Heart right ventricle (tissue), 16 donors: ENCODE data around the gene BCDIN3D. TPM values are rescaled to one million over a fixed set of nuclear protein-coding genes. Genes with fewer than 3 reads are reported as not detected.

Experiments
- ATAC-seq, 8 donors: fragments of 200-7000 bp; cut with Tn5 transposase; one replicate each; pipeline ENCODE4 v1.9.1; 2020; ENCODE audit warnings: mild to moderate bottlenecking in 8 of 8, moderate library complexity in 8 of 8, moderate number of reproducible peaks in 1 of 8
- DNase-seq, 2 donors: peaks; one replicate each; pipeline ENCODE4 v3.0.0-alpha.2; 2020
- H3K27ac ChIP-seq, 10 donors: fragments of 200-600 bp; sonication (generic) in 2 of 10; one replicate each; pipeline versions ENCODE4 v1.5.0 to v1.8.0; 2020 to 2022; ENCODE audit warnings: mild to moderate bottlenecking in 3 of 10
- H3K27me3 ChIP-seq, 7 donors: fragments of 200-600 bp; one replicate each; pipeline ENCODE4 v1.8.0; 2021 to 2022; ENCODE audit warnings: mild to moderate bottlenecking in 2 of 7
- H3K36me3 ChIP-seq, 9 donors: fragments of 200-600 bp; sonication (generic) in 1 of 9; one replicate each; pipeline versions ENCODE4 v1.5.0 to v1.8.0; 2020 to 2022; ENCODE audit warnings: mild to moderate bottlenecking in 2 of 9
- H3K4me1 ChIP-seq, 9 donors: fragments of 200-600 bp; sonication (generic) in 1 of 9; one replicate each; pipeline versions ENCODE4 v1.5.0 to v1.8.0; 2020 to 2022; ENCODE audit warnings: mild to moderate bottlenecking in 4 of 9
- H3K4me3 ChIP-seq, 10 donors: fragments of 200-600 bp; sonication (generic) in 2 of 10; one replicate each; pipeline versions ENCODE4 v1.5.0 to v1.8.0; 2020 to 2022; ENCODE audit warnings: mild to moderate bottlenecking in 7 of 10, moderate library complexity in 2 of 10
- H3K9me3 ChIP-seq, 11 donors: fragments of 200-600 bp in 10 of 11; sonication (generic) in 2 of 11; one replicate each; pipeline versions ENCODE4 v1.5.0 to v1.8.0; 2013 to 2022; ENCODE audit warnings: mild to moderate bottlenecking in 2 of 11, control low read depth in 1 of 11, moderate library complexity in 1 of 11
- CTCF ChIP-seq, 9 donors: fragments of 200-600 bp; sonication (generic) in 2 of 9; IDR thresholded peaks; one replicate each; pipeline versions ENCODE4 v1.5.0 to v1.8.0; 2021 to 2022; ENCODE audit warnings: antibody characterized with exemption in 9 of 9, mild to moderate bottlenecking in 5 of 9, moderate library complexity in 1 of 9
- WGBS, 2 donors: extraction: QIAGEN DNeasy Blood & Tissue Kit; methylation state at CpG; one replicate each; pipeline ENCODE4 v1.1.7; 2013; ENCODE audit warnings: inconsistent platforms in 1 of 2; 5-methylcytosine and 5-hydroxymethylcytosine counted together
- intact Hi-C, 10 donors: fragments of 100-400 bp; cut with DNase I; formaldehyde crosslinking; loops; one replicate each; pipeline versions ENCODE4 v1.11.1 to v1.14.2; 2022
- polyA plus RNA-seq, 2 donors: library from polyadenylated mRNA; stranded (reverse); fragments of 200-250 nt; gene quantifications; one replicate each; pipeline ENCODE4 v1.2.3, GENCODE V29; 2013
- total RNA-seq, 10 donors: library from RNA; stranded (reverse); fragmentation: NEBNext Ultra II Directional in 3 of 10; extraction: Animal tissue kit (Norgen Biotek cat#: 25700) in 3 of 10; gene quantifications; one replicate each; pipeline versions ENCODE4 v1.2.1 to v1.2.4, GENCODE V29; 2021 to 2023
- donor health status: Arrhythmogenic right ventricular cardiomyopathy.
- donor health status: ischemic (EF 13 %, LVEDD 7.1; RV severe dilation, severe dysfunction).
- donor health status: healthy with polysubstance abuse.
- donor health status: DM: no; HTN: yes; CAD: no.
- donor health status: DM: no; HTN: no; CAD: no.
- donor health status: ischemic (EF 25% LVEDD 6.9; RV normal size, moderate dysfunction).
- donor health status: ischemic (EF 25% LVEDD 5.7; RV mildly dilated, moderate dysfunction).
- donor health status: healthy.
- donor health status: DM: yes; HTN: yes; CAD: no.
- donor health status: Ischemic cardiomyopathy.
- donor health status: ischemic (EF 35%, LVEDD 5.7; RV mildly dilated, moderate dysfunction).
- donor health status: nonischemic (EF 11% LVEDD 7.7; RV severe dilation, severe dysfunction).
- donor health status: DM: yes; HTN: yes; CAD: no.
- donor health status: PGD.
- donor health status: ischemic (EF 29% LVEDD 5.4; RV normal size, mild dysfunction).
- donor health status: nonischemic (EF 23%, LVEDD 6.1; RV moderate dilation, normal function).

The BCDIN3D gene
- total and polyA plus RNA-seq, 12 donors = 1.1 to 3.9 (median 2.1) TPM

- no peak for TF ChIP-seq CTCF (IDR thresholded peaks at IDR 0.05)
- 91 to 95% methylated on average over 32 of the region's 32 CpGs for WGBS, 2 donors
- H3K27me3 ChIP-seq = no peaks in the 10 kb centered on the region
- no peak for DNase-seq
- no peak overlapping the region for H3K27ac ChIP-seq
- no peak overlapping the region for H3K4me3 ChIP-seq
- H3K9me3 ChIP-seq = no peaks in the 10 kb centered on the region
- intact Hi-C loops = no loop called here
- H3K36me3 ChIP-seq = peaks cover 0 to 99% (median 52%) of the 10 kb centered on the region in 9 donors
- ATAC-seq = peak in 1 of 8 donors; percentile 5
- peaks cover 0 to 11% (median 2%) of the 10 kb centered on the region in 9 donors for H3K4me1 ChIP-seq
Observed at GRCh38 chr12:49794811-49795653, 47.9 kb downstream of the BCDIN3D start.

DNA sequence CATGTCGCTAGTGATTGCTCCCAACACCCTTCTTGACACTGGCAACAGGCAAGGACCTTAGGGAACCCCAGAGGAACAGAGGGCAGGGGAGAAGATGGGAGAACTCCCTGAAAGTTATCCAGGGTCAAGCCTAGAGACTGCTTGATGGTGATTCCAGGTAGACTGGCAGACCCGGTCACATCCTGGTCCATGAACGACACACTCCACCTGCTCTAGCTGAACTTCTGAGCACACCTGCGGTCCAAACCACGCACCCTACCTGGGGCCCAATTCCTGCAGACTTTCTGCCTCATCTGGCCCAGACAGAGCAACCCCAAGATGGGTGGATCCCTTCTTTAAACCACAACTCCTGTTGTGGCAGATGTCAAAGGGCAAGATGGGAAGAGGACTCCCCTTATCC, 48.9 kb downstream of the BCDIN3D start:
- intact Hi-C loops = no loop called here
- Histone ChIP-seq H3K27ac (no peak overlapping the region), H3K4me1 (peaks cover 0 to 11% (median 0%) of the 10 kb centered on the region in 9 donors), H3K27me3 (no peaks in the 10 kb centered on the region), H3K36me3 (peaks cover 0 to 99% (median 55%) of the 10 kb centered on the region in 9 donors), H3K4me3 (no peak overlapping the region), H3K9me3 (no peaks in the 10 kb centered on the region)
- no peak for DNase-seq
- no peak for TF ChIP-seq CTCF (IDR thresholded peaks at IDR 0.05)
- WGBS, 2 donors = 92 to 94% methylated on average over 5 of the region's 5 CpGs
- no peak for ATAC-seq

- intact Hi-C loops = no loop called here
Observed at GRCh38 chr12:49793620-49794019, 49.3 kb downstream of the BCDIN3D start.

More at GRCh38 chr12:49793620-49794019, 49.3 kb downstream of the BCDIN3D start:
- WGBS, 2 donors = 92 to 96% methylated on average over 9 of the region's 9 CpGs
- ATAC-seq = no peak
- no peak overlapping the region for H3K4me3 ChIP-seq
- no peaks in the 10 kb centered on the region for H3K9me3 ChIP-seq
- DNase-seq = no peak
- H3K27me3 ChIP-seq = no peaks in the 10 kb centered on the region
- no peak for TF ChIP-seq CTCF (IDR thresholded peaks at IDR 0.05)
- no peak overlapping the region for H3K27ac ChIP-seq
- peaks cover 0 to 97% (median 54%) of the 10 kb centered on the region in 9 donors for H3K36me3 ChIP-seq
- H3K4me1 ChIP-seq = peaks cover 0 to 11% (median 0%) of the 10 kb centered on the region in 9 donors
